Measurements from ENCODE around the gene DNHD1.
"Not testable (repeated sequence)": the region's sequence is repeated elsewhere in the genome, so short reads cannot be mapped to it uniquely, and the experiment has no call there.

The DNHD1 gene

GRCh38 chr11:6480299-6480914 is 16.7 kb upstream of the DNHD1 start:
- DNase-seq: no peak

GRCh38 chr11:6481012-6481923 is 15.8 kb upstream of the DNHD1 start, which contains the start of the genes ARFIP2 and TIMM10B:
ARFIP2 (minus strand) TSS chr11:6481331; CDS start chr11:6480421, 910 bp downstream.
TIMM10B (plus strand) TSS chr11:6481501; CDS start chr11:6481517, 16 bp downstream.
- peak; percentile 96 for DNase-seq

GRCh38 chr11:6481924-6482275 is 15.2 kb upstream of the DNHD1 start:
- no peak for DNase-seq

GRCh38 chr11:6482441-6482840 is 14.6 kb upstream of the DNHD1 start:
- DNase-seq: no peak

- DNase-seq: no peak
Measured at GRCh38 chr11:6483015-6483414, 14.1 kb upstream of the DNHD1 start.

- DNase-seq: no peak
Measured at GRCh38 chr11:6485661-6486060, 11.4 kb upstream of the DNHD1 start.

GRCh38 chr11:6486256-6486655 is 10.8 kb upstream of the DNHD1 start:
- DNase-seq: no peak

- DNase-seq: no peak
Measured at GRCh38 chr11:6486938-6487337, 10.1 kb upstream of the DNHD1 start.

- no peak for DNase-seq
Measured at GRCh38 chr11:6488342-6488741, 8.7 kb upstream of the DNHD1 start.

- DNase-seq: no peak
Measured at GRCh38 chr11:6488821-6489220, 8.3 kb upstream of the DNHD1 start.

- DNase-seq: no peak
Measured at GRCh38 chr11:6489306-6489705, 7.8 kb upstream of the DNHD1 start.

- no peak for DNase-seq
Measured at GRCh38 chr11:6498121-6498520, 1.0 kb downstream of the DNHD1 start.

- no peak for DNase-seq
Measured at GRCh38 chr11:6498544-6498943, 1.5 kb downstream of the DNHD1 start.

GRCh38 chr11:6502382-6502781 is 5.3 kb downstream of the DNHD1 start:
- no peak for DNase-seq

- DNase-seq: no peak
Measured at GRCh38 chr11:6504166-6504565, 7.1 kb downstream of the DNHD1 start.

- DNase-seq: no peak
Measured at GRCh38 chr11:6505577-6506240, 8.6 kb downstream of the DNHD1 start.

GRCh38 chr11:6516865-6517264 is 19.8 kb downstream of the DNHD1 start:
- no peak for DNase-seq

GRCh38 chr11:6520265-6520664 is 23.2 kb downstream of the DNHD1 start:
- DNase-seq: no peak

- not testable (repeated sequence) for DNase-seq
Measured at GRCh38 chr11:6521946-6522345, 24.9 kb downstream of the DNHD1 start.

- DNase-seq: no peak
Measured at GRCh38 chr11:6523253-6523652, 26.2 kb downstream of the DNHD1 start.

GRCh38 chr11:6526411-6527135 is 29.5 kb downstream of the DNHD1 start:
- DNase-seq: no peak

- no peak for DNase-seq
Measured at GRCh38 chr11:6529266-6529665, 32.2 kb downstream of the DNHD1 start.

GRCh38 chr11:6530848-6531247 is 33.8 kb downstream of the DNHD1 start:
- DNase-seq: no peak

All from activated CD8-positive, alpha-beta memory T cell treated with anti-CD3 and anti-CD28 coated beads, Interleukin-2, amount 50 U/mL, for 4 hours (primary cell).